ENCODE measurements around the gene NOS3. TPM values are rescaled to one million over a fixed set of nuclear protein-coding genes. Genes with fewer than 3 reads are reported as not detected.

The NOS3 gene
- total RNA-seq, 1 donor from 2014 or later = 7.4 TPM

GRCh38 chr7:151006590-151007300, 15.9 kb downstream of the NOS3 start:
- Mint-ChIP-seq H3K4me1 (peaks cover 25% of the 10 kb centered on the region), H3K4me3 (no peak overlapping the region), H3K36me3 (ENCODE audit: low read depth) (no peaks in the 10 kb centered on the region), H3K9me3 (no peaks in the 10 kb centered on the region), H3K27me3 (ENCODE audit: low read depth) (no peaks in the 10 kb centered on the region), H3K27ac (ENCODE audit: unreplicated experiment) (no peak overlapping the region)
- TF ChIP-seq, protein P1, sequence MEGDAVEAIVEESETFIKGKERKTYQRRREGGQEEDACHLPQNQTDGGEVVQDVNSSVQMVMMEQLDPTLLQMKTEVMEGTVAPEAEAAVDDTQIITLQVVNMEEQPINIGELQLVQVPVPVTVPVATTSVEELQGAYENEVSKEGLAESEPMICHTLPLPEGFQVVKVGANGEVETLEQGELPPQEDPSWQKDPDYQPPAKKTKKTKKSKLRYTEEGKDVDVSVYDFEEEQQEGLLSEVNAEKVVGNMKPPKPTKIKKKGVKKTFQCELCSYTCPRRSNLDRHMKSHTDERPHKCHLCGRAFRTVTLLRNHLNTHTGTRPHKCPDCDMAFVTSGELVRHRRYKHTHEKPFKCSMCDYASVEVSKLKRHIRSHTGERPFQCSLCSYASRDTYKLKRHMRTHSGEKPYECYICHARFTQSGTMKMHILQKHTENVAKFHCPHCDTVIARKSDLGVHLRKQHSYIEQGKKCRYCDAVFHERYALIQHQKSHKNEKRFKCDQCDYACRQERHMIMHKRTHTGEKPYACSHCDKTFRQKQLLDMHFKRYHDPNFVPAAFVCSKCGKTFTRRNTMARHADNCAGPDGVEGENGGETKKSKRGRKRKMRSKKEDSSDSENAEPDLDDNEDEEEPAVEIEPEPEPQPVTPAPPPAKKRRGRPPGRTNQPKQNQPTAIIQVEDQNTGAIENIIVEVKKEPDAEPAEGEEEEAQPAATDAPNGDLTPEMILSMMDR (conservative IDR thresholded peaks at IDR 0.05) = no peak
- no peak for DNase-seq (ENCODE audit: low read depth, low spot score)

GRCh38 chr7:151007469-151007898, 16.7 kb downstream of the NOS3 start:
- TF ChIP-seq, protein P1 (conservative IDR thresholded peaks at IDR 0.05) = no peak
- Mint-ChIP-seq H3K36me3 (ENCODE audit: low read depth) (no peaks in the 10 kb centered on the region), H3K27ac (ENCODE audit: unreplicated experiment) (no peak overlapping the region), H3K9me3 (no peaks in the 10 kb centered on the region), H3K27me3 (ENCODE audit: low read depth) (peaks cover 1% of the 10 kb centered on the region), H3K4me1 (peaks cover 32% of the 10 kb centered on the region), H3K4me3 (no peak overlapping the region)
- DNase-seq (ENCODE audit: low read depth, low spot score) = no peak

- peaks cover 6% of the 10 kb centered on the region for H3K27me3 Mint-ChIP-seq (ENCODE audit: low read depth)
- no peak for DNase-seq (ENCODE audit: low read depth, low spot score)
- no peaks in the 10 kb centered on the region for H3K36me3 Mint-ChIP-seq (ENCODE audit: low read depth)
- TF ChIP-seq, protein P1 (conservative IDR thresholded peaks at IDR 0.05) = no peak
- no peaks in the 10 kb centered on the region for H3K9me3 Mint-ChIP-seq
- H3K27ac Mint-ChIP-seq (ENCODE audit: unreplicated experiment) = no peak overlapping the region
- peak overlapping the region; percentile 61 for H3K4me3 Mint-ChIP-seq
- peaks cover 37% of the 10 kb centered on the region for H3K4me1 Mint-ChIP-seq
These were observed 17.3 kb downstream of the NOS3 start for GRCh38 chr7:151008143-151008510.

DNA sequence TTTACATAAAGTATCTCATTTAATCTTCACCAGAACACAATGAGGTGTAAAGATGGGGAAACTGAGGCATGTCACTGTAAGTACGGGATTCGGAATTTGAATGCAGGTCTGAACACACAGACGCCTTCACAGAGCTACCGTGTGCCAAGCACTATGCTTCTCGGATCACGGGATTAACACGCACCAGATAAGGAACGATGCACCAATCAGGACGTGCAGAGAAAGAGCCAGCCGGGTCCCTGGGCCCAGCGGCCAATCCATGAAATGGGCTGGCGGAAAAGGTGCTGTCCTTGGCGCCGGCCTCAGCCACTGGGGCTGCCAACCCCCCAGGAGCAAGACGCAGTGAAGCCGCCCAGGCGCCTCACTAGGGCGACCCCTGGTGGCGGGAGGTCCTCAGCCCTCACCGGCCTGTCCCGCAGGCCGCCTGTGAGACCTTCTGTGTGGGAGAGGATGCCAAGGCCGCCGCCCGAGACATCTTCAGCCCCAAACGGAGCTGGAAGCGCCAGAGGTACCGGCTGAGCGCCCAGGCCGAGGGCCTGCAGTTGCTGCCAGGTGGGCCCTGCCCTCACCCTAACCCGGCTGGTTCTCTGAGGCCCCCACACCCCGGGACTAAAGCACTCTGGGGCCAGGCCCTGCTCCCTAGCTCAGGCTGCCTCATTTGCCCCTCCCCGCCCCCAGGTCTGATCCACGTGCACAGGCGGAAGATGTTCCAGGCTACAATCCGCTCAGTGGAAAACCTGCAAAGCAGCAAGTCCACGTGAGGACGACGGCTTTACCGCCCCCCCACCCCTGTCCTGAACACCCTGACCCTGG, 17.9 kb downstream of the NOS3 start:
- TF ChIP-seq, protein P1 (conservative IDR thresholded peaks at IDR 0.05) = peak; percentile 72
- peaks cover 6% of the 10 kb centered on the region for H3K27me3 Mint-ChIP-seq (ENCODE audit: low read depth)
- peaks cover 37% of the 10 kb centered on the region for H3K4me1 Mint-ChIP-seq
- H3K27ac Mint-ChIP-seq (ENCODE audit: unreplicated experiment) = no peak overlapping the region
- no peak for DNase-seq (ENCODE audit: low read depth, low spot score)
- H3K36me3 Mint-ChIP-seq (ENCODE audit: low read depth) = no peaks in the 10 kb centered on the region
- H3K9me3 Mint-ChIP-seq = no peaks in the 10 kb centered on the region
- peak overlapping the region; percentile 61 for H3K4me3 Mint-ChIP-seq

DNA sequence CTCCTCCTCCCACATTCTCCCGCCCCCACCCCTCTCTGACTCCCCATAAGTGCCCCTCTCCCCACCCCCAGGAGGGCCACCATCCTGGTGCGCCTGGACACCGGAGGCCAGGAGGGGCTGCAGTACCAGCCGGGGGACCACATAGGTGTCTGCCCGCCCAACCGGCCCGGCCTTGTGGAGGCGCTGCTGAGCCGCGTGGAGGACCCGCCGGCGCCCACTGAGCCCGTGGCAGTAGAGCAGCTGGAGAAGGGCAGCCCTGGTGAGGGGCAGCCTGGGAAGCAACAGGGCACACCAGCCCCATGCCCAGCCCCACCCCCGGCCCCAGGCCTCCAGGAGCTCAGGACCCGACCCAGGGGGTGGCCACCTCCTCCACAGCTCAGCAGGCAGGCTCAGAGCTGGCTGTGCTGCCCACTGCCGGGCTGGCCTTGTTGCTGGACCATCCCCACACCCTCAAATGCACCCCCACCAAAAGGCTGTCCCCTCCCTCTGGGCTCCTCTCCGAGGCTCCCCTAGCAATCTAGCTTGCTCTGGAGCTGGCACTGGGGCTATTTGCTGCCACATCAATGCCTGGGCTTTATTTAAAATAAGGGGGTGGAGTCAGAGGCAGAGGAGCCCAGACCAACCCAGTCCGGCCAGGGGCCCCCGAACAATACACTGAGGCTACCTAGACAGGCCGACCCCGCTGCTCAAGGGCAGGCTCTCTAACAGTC, 18.7 kb downstream of the NOS3 start:
- H3K4me3 Mint-ChIP-seq = no peak overlapping the region
- no peak overlapping the region for H3K27ac Mint-ChIP-seq (ENCODE audit: unreplicated experiment)
- TF ChIP-seq, protein P1 (conservative IDR thresholded peaks at IDR 0.05) = no peak
- H3K4me1 Mint-ChIP-seq = peaks cover 42% of the 10 kb centered on the region
- peaks cover 6% of the 10 kb centered on the region for H3K27me3 Mint-ChIP-seq (ENCODE audit: low read depth)
- no peaks in the 10 kb centered on the region for H3K9me3 Mint-ChIP-seq
- H3K36me3 Mint-ChIP-seq (ENCODE audit: low read depth) = no peaks in the 10 kb centered on the region
- DNase-seq (ENCODE audit: low read depth, low spot score) = no peak
